HG02642 (cell line): Measurements from ENCODE around the gene ACKR2.
"Not testable (repeated sequence)": the region's sequence is repeated elsewhere in the genome, so short reads cannot be mapped to it uniquely, and the experiment has no call there.

Source experiments
- ATAC-seq: cut with Tn5 transposase; IDR thresholded peaks from one replicate; pipeline ENCODE4 v1.9.1; 2021; ENCODE audit warnings: mild to moderate bottlenecking; ENCODE audit not compliant: unreplicated experiment, poor library complexity

The ACKR2 gene

DNA sequence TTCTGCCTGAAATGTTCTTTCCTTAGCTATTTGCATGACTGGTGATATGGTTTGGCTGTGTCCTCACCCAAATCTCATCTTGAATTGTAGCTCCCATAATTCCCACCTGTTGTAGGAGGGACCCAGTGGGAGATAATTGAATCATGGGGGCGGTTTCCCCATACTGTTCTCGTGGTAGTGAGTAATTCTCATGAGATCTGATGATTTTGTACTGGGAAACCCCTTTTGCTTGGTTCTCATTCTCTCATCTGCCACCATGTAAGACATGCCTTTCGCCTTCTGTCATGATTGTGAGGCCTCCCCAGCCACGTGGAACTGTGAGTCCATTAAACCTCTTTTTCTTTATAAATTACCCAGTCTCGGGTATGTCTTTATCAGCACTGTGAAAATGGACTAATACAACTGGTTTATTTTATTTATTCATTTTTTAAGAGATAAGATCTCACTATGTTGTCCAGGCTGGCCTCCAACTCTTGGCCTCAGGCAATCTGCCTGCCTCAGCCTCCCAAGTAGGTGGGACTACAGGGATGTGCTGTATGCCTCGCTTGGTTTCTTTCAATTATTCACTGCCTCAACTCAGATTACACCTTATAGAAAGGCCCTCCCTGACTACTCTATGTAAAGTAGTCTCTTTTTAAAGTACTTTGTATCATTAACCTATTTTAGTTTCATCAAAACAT, 74.1 kb downstream of the ACKR2 start:
- not testable (repeated sequence) for ATAC-seq

- ATAC-seq = no peak
Measured at GRCh38 chr3:42884324-42884723, 75.1 kb downstream of the ACKR2 start.

- no peak for ATAC-seq
Measured at GRCh38 chr3:42886294-42886822, 77.1 kb downstream of the ACKR2 start.

DNA sequence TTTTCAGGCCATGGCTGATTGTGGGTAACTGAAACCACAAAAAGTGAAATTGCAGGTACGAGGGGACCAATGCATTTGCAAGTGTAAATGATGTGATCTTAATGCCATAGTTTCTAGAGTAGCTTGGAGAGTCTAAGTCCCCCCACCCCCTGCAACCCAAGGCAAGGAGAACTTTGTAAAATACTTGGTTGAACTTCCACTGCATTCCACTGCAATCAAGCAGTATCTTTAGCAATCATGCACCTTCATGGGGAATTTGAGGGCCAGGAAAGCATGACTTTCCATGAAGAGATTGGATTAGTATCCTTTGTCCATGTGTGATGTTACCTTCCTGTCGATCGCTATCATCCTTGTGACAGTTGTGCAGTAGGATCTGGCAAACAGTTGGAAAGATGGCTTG, 77.8 kb downstream of the ACKR2 start:
- ATAC-seq = no peak

GRCh38 chr3:42891042-42891441, 81.8 kb downstream of the ACKR2 start:
- no peak for ATAC-seq

GRCh38 chr3:42892169-42892568, 82.9 kb downstream of the ACKR2 start:
- ATAC-seq = no peak

- ATAC-seq = no peak
Measured at GRCh38 chr3:42892807-42893206, 83.6 kb downstream of the ACKR2 start.

- no peak for ATAC-seq
Measured at GRCh38 chr3:42894698-42895579, 85.7 kb downstream of the ACKR2 start.

DNA sequence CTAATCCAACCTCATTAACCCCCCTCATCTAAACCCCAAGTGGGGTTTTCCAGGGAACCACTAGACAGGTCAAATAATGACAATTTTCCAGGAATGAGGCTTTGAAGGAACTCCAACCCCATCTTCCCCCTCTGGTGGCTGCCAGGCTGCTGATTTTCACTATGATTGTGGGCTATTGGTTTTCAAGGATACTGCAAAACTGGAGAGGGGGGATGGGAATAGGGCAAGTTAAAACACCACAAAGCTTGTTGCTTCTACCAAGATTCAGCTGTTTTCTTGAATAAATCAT, 86.3 kb downstream of the ACKR2 start:
- ATAC-seq = no peak

DNA sequence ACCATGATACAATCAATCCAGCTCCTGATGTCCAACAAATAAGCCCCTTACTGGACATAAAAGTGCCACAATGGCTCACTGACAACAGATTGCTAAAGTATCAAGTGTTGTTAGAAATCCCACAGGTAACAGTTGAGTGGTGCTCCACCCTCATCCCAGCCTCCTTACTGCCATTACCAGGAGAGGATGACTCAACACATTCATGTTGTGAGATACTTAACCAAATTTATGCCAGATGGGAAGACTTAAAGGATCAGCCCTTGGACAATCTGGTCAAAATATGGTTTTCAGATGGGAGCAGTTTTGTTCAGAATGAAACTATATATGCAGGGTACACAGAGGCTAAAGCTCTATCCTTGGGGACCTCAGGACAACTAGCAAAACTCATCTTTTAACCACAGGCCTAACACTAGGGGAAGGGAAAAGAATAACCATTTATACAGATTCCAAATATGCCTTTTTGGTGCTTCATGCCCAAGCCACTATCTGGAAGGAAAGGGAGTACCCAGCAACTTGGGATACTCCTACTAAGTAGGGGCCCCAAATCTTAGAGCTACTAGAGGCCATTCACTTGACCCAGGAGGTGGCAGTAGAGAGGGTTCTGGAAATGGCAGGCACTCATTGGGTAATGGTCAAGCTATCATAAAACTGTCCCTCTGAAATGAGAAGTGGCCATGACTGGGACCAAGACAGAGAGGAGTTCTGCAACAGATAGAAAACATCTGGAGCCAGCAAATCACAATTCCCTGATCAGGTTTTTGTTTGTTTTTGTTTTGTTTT, 89.8 kb downstream of the ACKR2 start:
- no peak for ATAC-seq

GRCh38 chr3:42900226-42901072, 91.2 kb downstream of the ACKR2 start:
- ATAC-seq = no peak

GRCh38 chr3:42901073-42901415, 91.8 kb downstream of the ACKR2 start:
- ATAC-seq = no peak

DNA sequence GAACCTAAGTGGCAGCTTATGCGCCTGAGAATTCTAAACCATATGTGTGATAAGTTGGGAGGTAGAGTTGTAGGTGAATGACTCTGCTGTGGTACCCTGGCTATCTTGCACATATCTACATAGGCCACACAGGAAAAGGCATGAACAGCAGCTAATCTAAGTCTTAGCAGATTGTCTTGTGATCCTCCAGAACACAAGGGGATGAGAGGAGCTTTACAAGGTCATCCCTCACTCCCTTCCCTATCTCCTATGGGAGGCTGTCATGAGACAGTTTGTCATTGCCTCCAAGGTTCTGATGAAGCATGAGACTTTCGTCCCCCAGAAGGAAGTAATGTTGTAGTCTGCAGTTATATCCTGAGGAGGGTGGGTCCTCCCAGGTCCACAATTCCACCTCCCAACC, 93.0 kb downstream of the ACKR2 start:
- ATAC-seq = no peak

DNA sequence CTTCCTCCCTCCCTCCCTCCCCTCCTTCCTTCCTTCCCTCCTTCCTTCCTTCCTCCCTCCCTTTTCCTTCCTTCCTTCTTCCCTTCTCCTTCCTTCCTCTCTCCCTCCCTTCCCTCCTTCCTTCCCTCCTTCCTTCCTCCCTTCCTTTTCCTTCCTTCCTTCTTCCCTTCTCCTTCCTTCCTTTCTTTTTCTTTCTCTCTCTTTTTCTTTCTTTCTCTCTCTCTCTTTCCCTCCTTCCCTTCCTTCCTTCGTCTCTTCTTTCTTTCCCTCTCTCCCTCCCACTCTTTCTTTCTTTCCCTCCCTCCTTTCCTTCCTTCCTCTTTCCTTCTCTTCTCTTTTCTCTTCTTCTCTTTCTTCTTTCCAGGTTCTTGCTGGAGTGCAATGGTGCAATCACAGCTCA, 94.8 kb downstream of the ACKR2 start:
- ATAC-seq = no peak

DNA sequence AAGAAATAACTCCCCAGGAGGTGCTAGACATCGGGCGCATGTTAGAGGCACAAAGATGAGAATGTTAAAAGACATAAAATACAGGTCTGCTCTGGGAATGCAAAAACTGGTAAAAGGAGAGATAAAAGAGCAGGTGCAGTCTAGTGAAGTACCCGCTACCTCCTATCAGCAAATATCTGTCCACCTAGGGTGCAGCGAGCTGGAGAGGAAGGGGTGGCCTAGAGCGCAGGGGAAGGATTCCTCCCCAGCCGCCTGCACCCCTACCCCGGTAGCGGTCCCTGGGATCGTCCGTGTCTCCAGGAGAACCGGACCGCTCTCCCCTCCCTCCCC, 96.5 kb downstream of the ACKR2 start:
- ATAC-seq = no peak

DNA sequence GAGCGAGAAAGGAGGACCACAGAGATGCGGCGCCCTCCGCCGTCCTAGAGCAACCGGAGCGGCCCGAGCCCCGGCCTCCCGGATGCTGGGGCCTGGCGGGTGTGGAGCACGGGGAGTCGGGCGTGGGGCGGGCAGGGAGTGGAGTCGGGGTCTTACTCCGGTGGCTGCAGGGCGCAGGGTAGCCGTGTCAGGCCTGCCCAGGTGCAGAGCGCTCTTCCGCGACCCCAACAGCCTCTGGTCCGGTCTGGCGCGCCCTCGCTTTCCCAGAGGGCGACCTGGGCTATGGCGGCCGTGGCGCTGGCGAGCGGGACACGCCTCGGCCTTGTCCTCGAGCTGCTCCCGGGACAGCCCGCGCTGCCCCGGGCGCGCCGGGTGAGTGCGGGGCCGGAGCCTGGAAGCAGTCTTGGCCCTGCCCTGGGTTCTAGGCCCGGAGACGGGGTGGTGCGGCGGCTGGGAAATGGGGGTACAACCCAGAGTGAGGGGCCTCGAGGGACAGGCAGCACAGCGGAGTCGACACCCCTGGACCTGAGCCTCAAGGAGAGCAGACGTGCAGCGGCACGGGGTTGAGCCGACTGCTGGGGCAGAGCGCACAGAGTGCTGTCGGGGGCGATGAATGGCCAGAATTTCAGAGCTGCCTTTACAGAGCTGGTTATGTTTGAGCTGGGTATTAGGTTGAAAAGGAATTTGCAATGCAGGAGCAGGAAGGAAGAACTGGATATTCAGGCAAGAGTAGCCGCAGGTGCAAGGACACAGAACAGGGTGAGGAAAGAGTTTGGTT, 97.0 kb downstream of the ACKR2 start, which contains the start of gene ZNF662:
Gene ZNF662 (plus strand): TSS at position 73 of the 778 bp plus-strand sequence. CDS start 1,973 bp downstream, outside the sequence.
- no peak for ATAC-seq

- ATAC-seq = no peak
Measured at GRCh38 chr3:42906848-42907183, 97.6 kb downstream of the ACKR2 start.

DNA sequence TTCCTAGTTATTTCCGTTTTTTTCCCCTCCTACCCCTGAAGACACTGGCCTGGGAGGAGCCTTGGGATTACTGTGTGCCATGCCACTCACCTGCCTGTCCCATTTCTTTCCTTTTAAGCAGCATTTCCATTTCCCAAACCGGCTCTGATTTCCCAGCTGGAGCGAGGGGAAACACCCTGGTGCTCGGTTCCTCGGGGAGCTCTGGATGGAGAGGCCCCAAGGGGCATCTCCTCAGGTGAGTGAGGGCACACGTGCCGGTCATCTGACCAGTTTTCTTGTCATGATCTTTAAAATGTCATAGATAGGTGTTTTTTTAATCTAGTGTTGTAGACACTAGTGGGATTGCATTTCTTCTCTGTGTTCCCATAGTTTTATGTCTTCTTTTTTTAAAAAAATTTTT, 99.4 kb downstream of the ACKR2 start:
- no peak for ATAC-seq

DNA sequence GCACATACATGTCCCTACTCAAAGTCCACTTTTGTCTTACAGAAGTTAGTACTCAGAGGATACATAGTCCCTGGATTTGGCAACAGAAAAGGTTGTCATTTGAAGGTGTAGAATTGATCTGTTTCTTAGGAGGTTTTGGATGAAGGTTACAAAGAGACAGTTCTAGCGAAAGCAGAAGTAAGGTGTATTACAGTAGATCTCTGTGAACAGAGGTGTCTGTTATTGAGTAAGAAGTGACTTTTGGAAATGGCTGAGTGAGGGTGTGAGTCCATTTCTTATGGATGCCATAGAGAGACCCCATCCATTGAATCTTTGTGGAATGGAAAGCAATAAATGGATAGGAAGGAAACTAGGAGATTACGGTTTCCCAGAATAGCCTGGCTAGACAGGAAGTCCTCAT, 102.3 kb downstream of the ACKR2 start:
- ATAC-seq = no peak
